PC-3 (cell line): ENCODE data around the gene NEURL3. TPM values are rescaled to one million over a fixed set of nuclear protein-coding genes. Genes with fewer than 3 reads are reported as not detected.
A peak's percentile ranks its signal among the peaks of the same experiment; 100 is the strongest.

ENCODE experiments used
- ATAC-seq: fragments of 200-7000 bp; cut with Tn5 transposase; 2 replicates; pipeline ENCODE4 v1.9.1; 2020; ENCODE audit warnings: mild to moderate bottlenecking, moderate library complexity
- BruUV-seq: library from RNA; stranded (reverse); fragments of 400-500 nt; replicated peaks from 2 replicates; lab custom pipeline; 2021; lab: Mats Ljungman, UMichigan
- CTCF ChIA-PET: fragments of 300-600 bp; sonication (Branson Sonifier 250); formaldehyde crosslinking; loops from one replicate; lab custom pipeline; 2022; ENCODE audit warnings: antibody characterized with exemption; lab: Charles Lee
- POLR2A ChIA-PET: fragments of 300-600 bp; sonication (Branson Sonifier 250); formaldehyde crosslinking; loops from one replicate; lab custom pipeline; 2022; ENCODE audit warnings: antibody characterized with exemption; ENCODE audit not compliant: unreplicated experiment; lab: Charles Lee
- DNase-seq: peaks from one replicate; pipeline ENCODE4 v3.0.0-alpha.2; 2015
- H2AFZ ChIP-seq: fragments of 300-600 bp; sonication (generic); 2 replicates; pipeline ENCODE4 v1.6.0; 2016; ENCODE audit warnings: antibody characterized with exemption, low read length
- H3F3A ChIP-seq: fragments of 300-600 bp; sonication (generic); one replicate; pipeline ENCODE4 v1.6.0; 2017; ENCODE audit warnings: antibody characterized with exemption, low read length, control low read depth, mild to moderate bottlenecking; ENCODE audit not compliant: unreplicated experiment
- H3K27ac ChIP-seq: fragments of 300-600 bp; sonication (generic); 2 replicates; pipeline ENCODE4 v1.5.1; 2016; ENCODE audit warnings: mild to moderate bottlenecking, low read length
- H3K27me3 ChIP-seq: fragments of 300-600 bp; sonication (generic); 2 replicates; pipeline ENCODE4 v1.6.1; 2016; ENCODE audit warnings: low read length, mixed read lengths
- H3K36me3 ChIP-seq: fragments of 300-600 bp; sonication (generic); 2 replicates; pipeline ENCODE4 v1.6.1; 2016; ENCODE audit warnings: low read depth, mixed run types, low read length, mixed read lengths
- H3K4me1 ChIP-seq: fragments of 300-600 bp; sonication (generic); 2 replicates; pipeline ENCODE4 v1.5.1; 2016; ENCODE audit warnings: low read length; ENCODE audit not compliant: insufficient read depth
- H3K4me2 ChIP-seq: fragments of 300-600 bp; sonication (generic); 2 replicates; pipeline ENCODE4 v1.6.0; 2016; ENCODE audit warnings: low read length
- H3K4me3 ChIP-seq: fragments of 300-600 bp; sonication (generic); 2 replicates; pipeline ENCODE4 v1.5.1; 2016; ENCODE audit warnings: mild to moderate bottlenecking, low read length, mixed read lengths
- H3K79me2 ChIP-seq: fragments of 300-600 bp; sonication (generic); 2 replicates; pipeline ENCODE4 v1.6.1; 2017; ENCODE audit warnings: low read length, mixed read lengths
- H3K9ac ChIP-seq: fragments of 300-600 bp; sonication (generic); 2 replicates; pipeline ENCODE4 v1.6.0; 2016; ENCODE audit warnings: mild to moderate bottlenecking, low read length
- H3K9me2 ChIP-seq: fragments of 300-600 bp; sonication (generic); replicated peaks from 2 replicates; pipeline ENCODE4 v1.6.1; 2016; ENCODE audit warnings: mixed run types, low read length, mixed read lengths
- H3K9me3 ChIP-seq: fragments of 300-600 bp; sonication (generic); 2 replicates; pipeline ENCODE4 v1.6.1; 2016; ENCODE audit warnings: low read length, mixed read lengths
- H4K20me1 ChIP-seq: fragments of 300-600 bp; sonication (generic); 2 replicates; pipeline ENCODE4 v1.6.1; 2016; ENCODE audit warnings: low read length, mixed read lengths
- EZH2 ChIP-seq: fragments of 300-600 bp; sonication (generic); IDR thresholded peaks from one replicate; pipeline ENCODE4 v1.6.1; 2017; ENCODE audit warnings: antibody characterized with exemption, mild to moderate bottlenecking, low read length; ENCODE audit not compliant: unreplicated experiment
- EZH2phosphoT487 ChIP-seq: fragments of 300-600 bp; sonication (generic); IDR thresholded peaks from 2 replicates; pipeline ENCODE4 v1.6.1; 2018; ENCODE audit warnings: mild to moderate bottlenecking, antibody characterized with exemption, low read length, borderline replicate concordance
- intact Hi-C: fragments of 100-400 bp; cut with micrococcal nuclease; formaldehyde crosslinking; loops from 2 replicates; pipeline ENCODE4 v1.9.0; 2023
- total RNA-seq: library from RNA; depleted of rRNA; stranded (reverse); fragments of >200 nt; gene quantifications from 2 replicates; pipeline ENCODE4 v1.2.3, GENCODE V29; 2014
- TF ChIP-seq, protein P1 (sequence below): fragments of 300-600 bp; sonication (generic); conservative IDR thresholded peaks from 2 replicates; pipeline ENCODE4 v1.5.1; 2017; ENCODE audit warnings: antibody characterized with exemption, low read depth, mild to moderate bottlenecking, low read length

Gene NEURL3
- total RNA-seq, 1 experiment from 2014 or later, result 0.18 TPM

DNA sequence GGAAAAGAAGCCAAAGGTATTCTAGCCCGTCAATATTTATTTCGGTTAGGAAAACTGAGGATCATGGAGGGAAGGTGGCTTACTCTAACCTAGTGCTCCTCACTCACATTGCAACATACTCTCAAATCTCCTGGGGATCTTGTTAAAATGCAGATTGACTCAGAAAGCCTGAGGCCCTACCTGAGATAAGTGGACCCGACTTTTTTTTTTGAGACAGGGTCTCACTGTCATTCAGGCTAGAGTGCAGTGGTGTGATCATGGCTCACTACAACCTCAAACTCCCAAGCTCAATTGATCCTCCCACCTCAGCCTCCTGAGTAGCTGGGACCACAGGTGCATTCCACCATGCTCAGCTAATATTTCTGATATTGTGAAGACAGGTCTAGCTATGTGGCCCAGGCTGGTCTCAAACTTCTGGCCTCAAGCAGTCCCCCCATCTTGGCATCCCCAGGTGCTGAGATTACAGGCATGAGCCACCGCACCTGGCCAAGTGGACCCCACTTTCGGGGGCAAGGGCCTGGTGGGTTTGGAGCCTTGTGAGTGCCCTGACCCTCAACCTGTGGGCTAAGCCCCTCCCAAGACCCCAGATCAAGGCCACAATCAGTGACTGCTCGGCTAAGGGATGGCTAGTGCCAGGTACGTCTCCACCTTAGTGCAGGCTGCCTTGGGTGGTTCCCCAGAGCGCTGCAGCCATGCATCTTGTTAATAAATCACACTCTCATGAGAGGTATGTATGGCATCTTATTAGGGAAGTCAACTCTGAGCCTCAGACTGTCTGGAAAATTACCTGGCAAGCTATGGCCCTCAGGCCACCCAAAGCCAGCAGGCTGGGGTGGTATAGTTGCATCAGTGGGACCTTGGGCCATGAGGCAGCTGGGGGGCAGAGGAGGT, 1.1 kb upstream of the NEURL3 start:
- Histone ChIP-seq H3K9me2 (no peaks in the 10 kb centered on the region), H3K9ac (peak overlapping the region; percentile 32; the same call in 1 of the 2 replicates), H3K4me3 (no peak overlapping the region), H3K4me1 (peaks cover 27% of the 10 kb centered on the region), H2AFZ (peak overlapping the region; percentile 18; the same call in 1 of the 2 replicates), H3K79me2 (no peaks in the 10 kb centered on the region), H3K4me2 (peak overlapping the region; percentile 59), H3F3A (peaks cover 6% of the 10 kb centered on the region), H3K9me3 (no peaks in the 10 kb centered on the region), H4K20me1 (no peaks in the 10 kb centered on the region), H3K36me3 (no peaks in the 10 kb centered on the region), H3K27ac (peak overlapping the region; percentile 66), H3K27me3 (no peaks in the 10 kb centered on the region)
- ChIA-PET POLR2A (no interaction called here), CTCF (no interaction called here)
- ATAC-seq, result no peak
- intact Hi-C loops, result loop anchor here (5.0 kb wide), 2 partner anchors 39 to 164 kb away; no protein-coding TSS in a partner anchor
- no TSS peak for BruUV-seq
- no peak for TF ChIP-seq EZH2phosphoT487
- TF ChIP-seq, protein P1, sequence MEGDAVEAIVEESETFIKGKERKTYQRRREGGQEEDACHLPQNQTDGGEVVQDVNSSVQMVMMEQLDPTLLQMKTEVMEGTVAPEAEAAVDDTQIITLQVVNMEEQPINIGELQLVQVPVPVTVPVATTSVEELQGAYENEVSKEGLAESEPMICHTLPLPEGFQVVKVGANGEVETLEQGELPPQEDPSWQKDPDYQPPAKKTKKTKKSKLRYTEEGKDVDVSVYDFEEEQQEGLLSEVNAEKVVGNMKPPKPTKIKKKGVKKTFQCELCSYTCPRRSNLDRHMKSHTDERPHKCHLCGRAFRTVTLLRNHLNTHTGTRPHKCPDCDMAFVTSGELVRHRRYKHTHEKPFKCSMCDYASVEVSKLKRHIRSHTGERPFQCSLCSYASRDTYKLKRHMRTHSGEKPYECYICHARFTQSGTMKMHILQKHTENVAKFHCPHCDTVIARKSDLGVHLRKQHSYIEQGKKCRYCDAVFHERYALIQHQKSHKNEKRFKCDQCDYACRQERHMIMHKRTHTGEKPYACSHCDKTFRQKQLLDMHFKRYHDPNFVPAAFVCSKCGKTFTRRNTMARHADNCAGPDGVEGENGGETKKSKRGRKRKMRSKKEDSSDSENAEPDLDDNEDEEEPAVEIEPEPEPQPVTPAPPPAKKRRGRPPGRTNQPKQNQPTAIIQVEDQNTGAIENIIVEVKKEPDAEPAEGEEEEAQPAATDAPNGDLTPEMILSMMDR, result no peak
- TF ChIP-seq EZH2, result no peak
- no peak for DNase-seq

DNA sequence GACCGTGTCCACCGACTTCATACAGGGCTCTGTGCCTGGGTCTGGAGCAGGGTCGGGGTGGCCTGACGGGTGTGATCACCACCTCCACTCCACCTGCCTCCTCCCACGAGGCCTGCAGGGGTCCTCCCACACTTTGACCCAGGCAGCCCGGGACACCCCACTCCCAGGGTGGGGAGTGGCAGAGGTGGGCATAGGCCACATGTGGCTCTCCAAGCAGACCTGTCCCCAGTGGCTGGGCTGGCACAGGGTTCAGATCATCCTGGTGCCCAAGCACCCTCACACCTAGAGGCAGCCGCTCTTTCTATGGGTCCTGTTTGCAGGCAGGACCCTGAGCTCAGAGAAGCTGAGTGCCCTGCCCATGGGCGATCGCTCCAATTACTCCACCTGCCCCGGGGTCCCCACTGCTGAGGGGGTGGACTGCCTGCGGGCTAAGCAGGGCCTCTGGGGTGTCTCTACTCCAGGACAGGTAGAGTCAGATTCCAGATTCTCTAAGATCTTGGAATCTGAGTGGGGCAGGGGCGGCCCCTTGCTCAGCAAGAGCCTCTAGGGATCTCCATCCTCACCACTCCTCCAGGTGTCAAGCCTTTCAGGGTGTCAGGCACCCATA, 1.4 kb downstream of the NEURL3 start:
- POLR2A ChIA-PET, result interaction anchor here (0.6 kb wide), 1 partner anchor 164 kb away, joined by 3 read pairs; no protein-coding TSS in a partner anchor
- H3K4me3 ChIP-seq, result no peak overlapping the region
- H4K20me1 ChIP-seq, result no peaks in the 10 kb centered on the region
- no peak overlapping the region for H3K9ac ChIP-seq
- intact Hi-C loops, result no loop called here
- no peaks in the 10 kb centered on the region for H3K36me3 ChIP-seq
- DNase-seq (no peak), ATAC-seq (no peak)
- no peaks in the 10 kb centered on the region for H3K27me3 ChIP-seq
- no peak overlapping the region for H2AFZ ChIP-seq
- no peak for TF ChIP-seq EZH2phosphoT487
- no peak for TF ChIP-seq EZH2
- TF ChIP-seq, protein P1, result no peak
- no peaks in the 10 kb centered on the region for H3K79me2 ChIP-seq
- BruUV-seq, result no TSS peak
- no peak overlapping the region for H3K27ac ChIP-seq
- H3K4me1 ChIP-seq, result peaks cover 22% of the 10 kb centered on the region
- H3K9me2 ChIP-seq, result no peaks in the 10 kb centered on the region
- CTCF ChIA-PET, result no interaction called here
- no peaks in the 10 kb centered on the region for H3K9me3 ChIP-seq
- H3F3A ChIP-seq, result peaks cover 6% of the 10 kb centered on the region
- H3K4me2 ChIP-seq, result no peak overlapping the region
